NCI-H748 (cell line): ENCODE data around the gene GNA14.
"Not testable (repeated sequence)": the region's sequence is repeated elsewhere in the genome, so short reads cannot be mapped to it uniquely, and the experiment has no call there.

Experiments
- DNase-seq: peaks from one replicate; lab custom pipeline; 2025; ENCODE audit not compliant: unreplicated experiment; lab: John Stamatoyannopoulos, UW

Gene GNA14

GRCh38 chr9:77422969-77423368 lies 225.2 kb downstream of the GNA14 start:
- DNase-seq, result no peak

GRCh38 chr9:77421506-77422265 lies 226.4 kb downstream of the GNA14 start:
- DNase-seq, result no peak

GRCh38 chr9:77420641-77421040 lies 227.5 kb downstream of the GNA14 start:
- DNase-seq, result no peak

GRCh38 chr9:77418226-77418625 lies 229.9 kb downstream of the GNA14 start:
- DNase-seq, result no peak

GRCh38 chr9:77417566-77417965 lies 230.6 kb downstream of the GNA14 start:
- DNase-seq, result no peak

GRCh38 chr9:77408521-77408920 lies 239.6 kb downstream of the GNA14 start:
- not testable (repeated sequence) for DNase-seq

- DNase-seq, result no peak
These were observed 244.9 kb downstream of the GNA14 start for GRCh38 chr9:77403239-77403638.

GRCh38 chr9:77402286-77402685 lies 245.8 kb downstream of the GNA14 start:
- no peak for DNase-seq

- DNase-seq, result no peak
These were observed 248.2 kb downstream of the GNA14 start for GRCh38 chr9:77399964-77400363.

- peak; percentile 19 for DNase-seq
These were observed 249.5 kb downstream of the GNA14 start for GRCh38 chr9:77398581-77398980.

- peak; percentile 59 for DNase-seq
These were observed 255.8 kb downstream of the GNA14 start for GRCh38 chr9:77392328-77392727.

- DNase-seq, result no peak
These were observed 256.3 kb downstream of the GNA14 start for GRCh38 chr9:77391834-77392233.

GRCh38 chr9:77386187-77386586 lies 261.9 kb downstream of the GNA14 start:
- DNase-seq, result no peak

- no peak for DNase-seq
These were observed 263.7 kb downstream of the GNA14 start for GRCh38 chr9:77384406-77384805.

- no peak for DNase-seq
These were observed 272.1 kb downstream of the GNA14 start for GRCh38 chr9:77375956-77376532.

GRCh38 chr9:77374266-77374665 lies 273.9 kb downstream of the GNA14 start:
- DNase-seq, result no peak
